GM18505 (cell line): ENCODE results near the gene GFOD1.
"Not testable (repeated sequence)": the region's sequence is repeated elsewhere in the genome, so short reads cannot be mapped to it uniquely, and the experiment has no call there.

ENCODE experiments used
- ATAC-seq: cut with Tn5 transposase; IDR thresholded peaks from one replicate; pipeline ENCODE4 v1.9.1; 2021; ENCODE audit not compliant: unreplicated experiment
- POLR2A ChIP-seq: IDR thresholded peaks from 4 replicates; pipeline ENCODE4 v1.6.1; 2011; ENCODE audit warnings: borderline replicate concordance; ENCODE audit not compliant: insufficient read depth, insufficient read length; ENCODE audit errors: extremely low read depth

GFOD1 gene

GRCh38 chr6:13523826-13524622 is 36.6 kb upstream of the GFOD1 start:
- no peak for TF ChIP-seq POLR2A
- ATAC-seq: no peak

- no peak for TF ChIP-seq POLR2A
- ATAC-seq: no peak
Measured at GRCh38 chr6:13522656-13523055, 35.3 kb upstream of the GFOD1 start.

- ATAC-seq: no peak
- no peak for TF ChIP-seq POLR2A
Measured at GRCh38 chr6:13519839-13520238, 32.4 kb upstream of the GFOD1 start.

- TF ChIP-seq POLR2A: no peak
- no peak for ATAC-seq
Measured at GRCh38 chr6:13517116-13517515, 29.7 kb upstream of the GFOD1 start.

- no peak for TF ChIP-seq POLR2A
- ATAC-seq: no peak
Measured at GRCh38 chr6:13515912-13516311, 28.5 kb upstream of the GFOD1 start.

- ATAC-seq: no peak
- no peak for TF ChIP-seq POLR2A
Measured at GRCh38 chr6:13513626-13514502, 26.5 kb upstream of the GFOD1 start.

GRCh38 chr6:13512900-13513299 is 25.5 kb upstream of the GFOD1 start:
- no peak for ATAC-seq
- no peak for TF ChIP-seq POLR2A

GRCh38 chr6:13511913-13512717 is 24.7 kb upstream of the GFOD1 start:
- no peak for ATAC-seq
- no peak for TF ChIP-seq POLR2A

- not testable (repeated sequence) for ATAC-seq
Measured at GRCh38 chr6:13511141-13511571, 23.8 kb upstream of the GFOD1 start.

- ATAC-seq: not testable (repeated sequence)
Measured at GRCh38 chr6:13510433-13510832, 23.0 kb upstream of the GFOD1 start.

- no peak for TF ChIP-seq POLR2A
- ATAC-seq: no peak
Measured at GRCh38 chr6:13508711-13509705, 21.6 kb upstream of the GFOD1 start.

GRCh38 chr6:13507306-13507860 is 20.0 kb upstream of the GFOD1 start:
- no peak for TF ChIP-seq POLR2A
- no peak for ATAC-seq

- no peak for TF ChIP-seq POLR2A
- no peak for ATAC-seq
Measured at GRCh38 chr6:13505345-13505734, 17.9 kb upstream of the GFOD1 start.
